HepG2 (cell line): ENCODE measurements around the gene ZDBF2. TPM values are rescaled to one million over a fixed set of nuclear protein-coding genes. Genes with fewer than 3 reads are reported as not detected.
"Not testable (repeated sequence)": the region's sequence is repeated elsewhere in the genome, so short reads cannot be mapped to it uniquely, and the experiment has no call there.

Experiments used
- ATAC-seq: fragments of 200-7000 bp; cut with Tn5 transposase; 3 replicates; pipeline ENCODE4 v1.9.1; 2020; ENCODE audit warnings: mild to moderate bottlenecking, moderate library complexity
- BruUV-seq: library from RNA; stranded (reverse); fragments of 400-500 nt; replicated peaks from 2 replicates; lab custom pipeline; 2021; lab: Mats Ljungman, UMichigan
- CTCF ChIA-PET: fragments of 300-600 bp; formaldehyde crosslinking; extraction: SDS; loops from one replicate; lab custom pipeline; 2021; ENCODE audit warnings: low total read pairs, inconsistent platforms, low intra/inter-chr PET ratio; lab: Yijun Ruan, JAX
- POLR2A ChIA-PET: fragments of 350-600 bp; sonication (Branson Sonifier 250); formaldehyde crosslinking; loops from one replicate; lab custom pipeline; 2020; ENCODE audit warnings: antibody characterized with exemption, inconsistent platforms; lab: Yijun Ruan, JAX
- DNase-seq: peaks from one replicate; pipeline ENCODE4 v3.0.0-alpha.2; 2015; ENCODE audit warnings: low spot score
- FAIRE-seq: peaks from 3 replicates; lab custom pipeline; 2011; peaks lifted over from hg19 to GRCh38; lab: Jason Lieb, UNC
- H2AFZ ChIP-seq: one replicate; pipeline ENCODE4 v1.6.1; 2011; ENCODE audit warnings: low read length, inconsistent platforms
- H3K27ac ChIP-seq: fragments of 300-600 bp; 3 replicates; pipeline ENCODE4 v1.8.0; 2011; ENCODE audit warnings: mixed run types, mild to moderate bottlenecking, mixed read lengths, low read length, inconsistent platforms; ENCODE audit not compliant: insufficient read depth; ENCODE audit errors: extremely low read length
- H3K27me3 ChIP-seq, 2 experiments: fragments of 200-600 bp in 1 of 2; 2 replicates in 1 of 2; 3 replicates in 1 of 2; pipeline versions ENCODE4 v1.6.0 to v1.8.0; 2011; ENCODE audit warnings: low read length in 2 of 2, mild to moderate bottlenecking in 2 of 2, moderate library complexity in 2 of 2, inconsistent platforms in 1 of 2; ENCODE audit not compliant: insufficient read depth in 2 of 2, control insufficient read depth in 1 of 2
- H3K36me3 ChIP-seq, 2 experiments: fragments of 200-600 bp in 1 of 2; replicated peaks in 1 of 2; 2 replicates in 1 of 2; 3 replicates in 1 of 2; pipeline versions ENCODE4 v1.5.1 to v1.8.0; 2011; ENCODE audit warnings: low read length in 2 of 2, inconsistent platforms in 1 of 2; ENCODE audit not compliant: insufficient read depth in 2 of 2, control insufficient read depth in 1 of 2
- H3K4me1 ChIP-seq: 2 replicates; pipeline ENCODE4 v1.5.1; 2012; ENCODE audit warnings: low read length, inconsistent platforms; ENCODE audit not compliant: insufficient read depth
- H3K4me2 ChIP-seq: 2 replicates; pipeline ENCODE4 v1.6.0; 2011; ENCODE audit warnings: low read depth, low read length, inconsistent platforms
- H3K4me3 ChIP-seq, 3 experiments: fragments of 200-600 bp in 1 of 3; sonication (generic), shearing (Covaris generic) in 1 of 3; replicated peaks in 1 of 3; 2 replicates each; pipeline ENCODE4 v1.5.1; 2011 to 2016; ENCODE audit warnings: low read length in 3 of 3, inconsistent platforms in 2 of 3, low read depth in 2 of 3, mild to moderate bottlenecking in 2 of 3, control low read depth in 1 of 3, mixed read lengths in 1 of 3; ENCODE audit not compliant: insufficient read depth in 1 of 3
- H3K79me2 ChIP-seq: one replicate; pipeline ENCODE4 v1.6.1; 2011; ENCODE audit warnings: low read length, inconsistent platforms; ENCODE audit not compliant: insufficient read depth
- H3K9ac ChIP-seq: 2 replicates; pipeline ENCODE4 v1.6.0; 2011; ENCODE audit warnings: mild to moderate bottlenecking, low read depth, low read length, inconsistent platforms; ENCODE audit not compliant: insufficient read depth
- H3K9me3 ChIP-seq: 2 replicates; pipeline ENCODE4 v1.5.1; 2012; ENCODE audit warnings: mild to moderate bottlenecking, low read length
- H4K20me1 ChIP-seq: 2 replicates; pipeline ENCODE4 v1.6.0; 2011; ENCODE audit warnings: inconsistent platforms, mild to moderate bottlenecking, low read length, moderate library complexity; ENCODE audit not compliant: insufficient read depth
- EZH2 ChIP-seq: conservative IDR thresholded peaks from 2 replicates; pipeline ENCODE4 v1.6.1; 2012; ENCODE audit warnings: mild to moderate bottlenecking, low read depth, low read length, moderate library complexity
- PRPF4 ChIP-seq: fragments of 200-400 bp; formaldehyde crosslinking; IDR thresholded peaks from 2 replicates; pipeline ENCODE4 v1.6.1; 2016; ENCODE audit warnings: low read length, low read depth; ENCODE audit not compliant: poor library complexity, severe bottlenecking
- ZNF292 ChIP-seq: sonication (generic); formaldehyde crosslinking; IDR thresholded peaks from 2 replicates; pipeline ENCODE4 v1.8.1; 2022; ENCODE audit warnings: mild to moderate bottlenecking, low read depth, missing genetic modification reagents, borderline replicate concordance
- WGBS: methylation state at CpG from one replicate; pipeline ENCODE4 v1.1.6; 2017; ENCODE audit warnings: low lambda C conversion rate; 5-methylcytosine and 5-hydroxymethylcytosine counted together
- in situ Hi-C: cut with HindIII; loops from 2 replicates; pipeline ENCODE4 v1.10.0; 2017; ENCODE audit warnings: low pct_unique_long_range_greater_than_20kb; ENCODE audit not compliant: extremely low pct_ligation_motif_present
- intact Hi-C: fragments of 100-400 bp; cut with micrococcal nuclease; formaldehyde crosslinking; loops from one replicate; pipeline ENCODE4 v1.10.0; 2022; ENCODE audit not compliant: unreplicated experiment
- polyA plus RNA-seq, 8 experiments: library from polyadenylated mRNA; depleted of rRNA in 3 of 8; stranded (reverse) in 7 of 8; unstranded in 1 of 8; fragments of >200 nt; fragmentation: Illumina TruSeq in 4 of 8; extraction: Trizol in 4 of 8; gene quantifications; 2 replicates each; pipeline versions ENCODE4 v1.2.1 to v1.2.3, GENCODE V29; 2011 to 2016; ENCODE audit warnings: low read depth in 4 of 8, missing spikeins in 1 of 8, mixed read lengths in 1 of 8; ENCODE audit not compliant: insufficient read depth in 1 of 8
- total RNA-seq, 5 experiments: library from RNA; depleted of rRNA; stranded (reverse); fragments of >200 nt; fragmentation: Illumina TruSeq; extraction: Trizol; gene quantifications; 2 replicates each; pipeline ENCODE4 v1.2.3, GENCODE V29; 2016; ENCODE audit warnings: low read depth in 1 of 5
- TF ChIP-seq, protein P1 (sequence below): sonication (generic); formaldehyde crosslinking; IDR thresholded peaks from 2 replicates; pipeline ENCODE4 v1.4.0; 2020; ENCODE audit warnings: mild to moderate bottlenecking, missing genetic modification reagents

ZDBF2 gene
- total and polyA plus RNA-seq, 2 of the 13 experiments (the other 11 are each of a cell fraction or from before 2014, with no cell fraction given), result 1.5 to 2.0 TPM

DNA sequence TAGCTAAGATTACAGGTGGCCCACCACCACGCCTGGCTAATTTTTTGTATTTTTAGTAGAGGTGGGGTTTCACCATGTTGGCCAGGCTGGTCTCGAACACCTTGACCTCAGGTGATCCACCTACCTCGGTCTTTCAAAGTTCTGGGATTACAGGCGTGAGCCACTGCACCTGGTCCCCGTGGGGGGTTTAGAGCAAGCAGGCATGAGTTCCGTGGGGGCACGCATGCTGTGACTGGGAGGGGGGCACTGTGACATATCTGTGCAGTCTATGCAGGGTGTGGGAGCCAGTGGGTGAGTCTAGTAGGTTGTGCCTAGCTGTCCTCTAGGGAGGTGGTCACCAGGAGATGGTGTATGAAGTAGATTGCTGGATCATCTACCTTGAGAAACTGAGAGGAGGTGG lies 16.6 kb upstream of the ZDBF2 start:
- H3K4me1 ChIP-seq, result no peaks in the 10 kb centered on the region
- TF ChIP-seq EZH2 (no peak), ZNF292 (CRISPR knock-in tag) (no peak), PRPF4 (no peak)
- TF ChIP-seq, protein P1, sequence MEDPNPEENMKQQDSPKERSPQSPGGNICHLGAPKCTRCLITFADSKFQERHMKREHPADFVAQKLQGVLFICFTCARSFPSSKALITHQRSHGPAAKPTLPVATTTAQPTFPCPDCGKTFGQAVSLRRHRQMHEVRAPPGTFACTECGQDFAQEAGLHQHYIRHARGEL, result no peak
- TF ChIP-seq, all 625 proteins: peak for 0
- Histone ChIP-seq H3K27ac (no peak overlapping the region), H3K9me3 (no peaks in the 10 kb centered on the region), H3K4me2 (no peak overlapping the region), H4K20me1 (no peaks in the 10 kb centered on the region), H2AFZ (no peak overlapping the region), H3K27me3 (peaks cover 7 to 75% of the 10 kb centered on the region in 2 experiments; a peak in 4 of 5 replicates), H3K4me3 (no peak overlapping the region), H3K79me2 (no peaks in the 10 kb centered on the region), H3K9ac (no peak overlapping the region), H3K36me3 (no peaks in the 10 kb centered on the region; a peak in 1 of 5 replicates)
- in situ Hi-C loops (no loop called here), intact Hi-C loops (no loop called here)
- FAIRE-seq (no peak), ATAC-seq (no peak; the same call in 2 of the 3 replicates), DNase-seq (no peak)
- ChIA-PET CTCF (no interaction called here), POLR2A (no interaction called here)
- WGBS, result 11% methylated on average over 7 of the region's 7 CpGs
- no TSS peak for BruUV-seq

DNA sequence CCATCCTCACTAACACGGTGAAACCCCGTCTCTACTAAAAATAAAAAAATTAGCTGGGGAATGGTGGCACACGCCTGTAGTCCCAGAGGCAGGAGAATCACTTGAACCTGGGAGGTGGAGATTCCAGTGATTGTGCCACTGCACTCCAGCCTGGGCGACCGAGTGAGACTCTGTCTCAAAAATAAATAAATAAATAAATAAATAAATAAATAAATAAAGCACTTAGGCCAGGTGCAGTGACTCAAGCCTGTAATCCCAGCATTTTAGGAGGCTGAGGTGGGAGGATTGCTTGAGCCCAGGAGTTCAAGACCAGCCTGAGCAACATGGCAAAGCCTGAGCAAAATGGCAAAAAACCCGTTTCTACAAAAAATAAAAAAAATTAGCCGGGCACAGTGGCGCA lies 15.8 kb upstream of the ZDBF2 start:
- in situ Hi-C loops, H3K4me3 ChIP-seq, H3K79me2 ChIP-seq, H3K9me3 ChIP-seq, ATAC-seq, H3K36me3 ChIP-seq, FAIRE-seq, intact Hi-C loops, H3K27ac ChIP-seq, H3K9ac ChIP-seq, BruUV-seq, CTCF ChIA-PET, H3K4me2 ChIP-seq, DNase-seq, H4K20me1 ChIP-seq, H3K4me1 ChIP-seq, H2AFZ ChIP-seq, POLR2A ChIA-PET: not testable (repeated sequence)
- H3K27me3 ChIP-seq, result peaks cover 7 to 75% of the 10 kb centered on the region in 2 experiments; a peak in 4 of 5 replicates
- 25% methylated on average over 8 of the region's 8 CpGs for WGBS
